SU-DHL-6 (cell line): ENCODE results near the gene PSORS1C1.

Source experiments
- H2AFZ ChIP-seq: fragments of 200-600 bp; sonication (generic); 2 replicates; pipeline ENCODE4 v1.6.1; 2014; ENCODE audit warnings: low read depth, mild to moderate bottlenecking, moderate library complexity, mixed read lengths, antibody characterized with exemption, low read length; ENCODE audit not compliant: severe bottlenecking
- H3F3A ChIP-seq: fragments of 200-600 bp; shearing (Covaris generic); 2 replicates; pipeline ENCODE4 v1.6.0; 2016; ENCODE audit warnings: antibody characterized with exemption, mild to moderate bottlenecking; ENCODE audit not compliant: insufficient read depth
- H3K27ac ChIP-seq: fragments of 200-600 bp; sonication (generic); 2 replicates; pipeline ENCODE4 v1.5.1; 2016; ENCODE audit warnings: low read depth, mild to moderate bottlenecking, low read length, moderate library complexity, mixed read lengths
- H3K27me3 ChIP-seq: fragments of 200-600 bp; sonication (generic), shearing (Covaris generic); 2 replicates; pipeline ENCODE4 v1.6.0; 2014; ENCODE audit warnings: mild to moderate bottlenecking, low read length
- H3K36me3 ChIP-seq: fragments of 200-600 bp; sonication (generic); 2 replicates; pipeline ENCODE4 v1.6.1; 2014; ENCODE audit warnings: mild to moderate bottlenecking, low read length, mixed read lengths
- H3K4me2 ChIP-seq: fragments of 300-600, 200-600 bp; shearing (Covaris generic), sonication (generic); 2 replicates; pipeline ENCODE4 v1.6.0; 2014; ENCODE audit warnings: low read length, low read depth, mild to moderate bottlenecking; ENCODE audit not compliant: poor library complexity, severe bottlenecking
- H3K4me3 ChIP-seq: fragments of 200-600 bp; sonication (generic); 2 replicates; pipeline ENCODE4 v1.5.1; 2014; ENCODE audit warnings: antibody characterized with exemption, low read length, mild to moderate bottlenecking, mixed read lengths; ENCODE audit not compliant: insufficient read depth, poor library complexity, severe bottlenecking
- H3K79me2 ChIP-seq: fragments of 200-600 bp; sonication (generic); 2 replicates; pipeline ENCODE4 v1.6.1; 2014; ENCODE audit warnings: mild to moderate bottlenecking, low read length, moderate library complexity; ENCODE audit not compliant: insufficient read depth
- H3K9ac ChIP-seq: fragments of 200-600 bp; sonication (generic); 2 replicates; pipeline ENCODE4 v1.7.0; 2014; ENCODE audit warnings: mild to moderate bottlenecking, low read length
- H3K9me2 ChIP-seq: fragments of 200-600 bp; sonication (generic); replicated peaks from 2 replicates; pipeline ENCODE4 v1.6.1; 2014; ENCODE audit warnings: low read length; ENCODE audit not compliant: insufficient read depth
- H3K9me3 ChIP-seq: fragments of 200-600 bp; sonication (generic); 2 replicates; pipeline ENCODE4 v1.6.1; 2014; ENCODE audit warnings: low read length, mixed read lengths; ENCODE audit not compliant: insufficient read depth
- H4K20me1 ChIP-seq: fragments of 200-600 bp; sonication (generic); 2 replicates; pipeline ENCODE4 v1.6.1; 2014; ENCODE audit warnings: low read depth, mild to moderate bottlenecking, antibody characterized with exemption, low read length, moderate library complexity, mixed read lengths
- CTCF ChIP-seq: fragments of 200-600 bp; sonication (generic); IDR thresholded peaks from one replicate; pipeline ENCODE4 v1.5.1; 2017; ENCODE audit warnings: antibody characterized with exemption, mild to moderate bottlenecking, low read length, moderate library complexity; ENCODE audit not compliant: insufficient read depth, poor library complexity, severe bottlenecking
- EZH2phosphoT487 ChIP-seq: fragments of 200-600 bp; sonication (generic), shearing (Covaris generic); conservative IDR thresholded peaks from 2 replicates; pipeline ENCODE4 v1.6.1; 2018; ENCODE audit warnings: mild to moderate bottlenecking, antibody characterized with exemption, low read length, moderate library complexity, mixed read lengths

Gene PSORS1C1

GRCh38 chr6:31138982-31139381, 24.4 kb downstream of the PSORS1C1 start, which contains the start of gene PSORS1C2:
PSORS1C2 (minus strand) TSS chr6:31139066; CDS start chr6:31139026, 40 bp downstream.
- Histone ChIP-seq H3K36me3 (no peaks in the 10 kb centered on the region), H3K79me2 (no peaks in the 10 kb centered on the region), H4K20me1 (no peaks in the 10 kb centered on the region), H2AFZ (peak within 1 kb of the TSS; percentile 92), H3K9me2 (no peaks in the 10 kb centered on the region), H3K4me3 (no peak within 1 kb of the TSS), H3K27me3 (no peaks in the 10 kb centered on the region), H3K4me2 (peak within 1 kb of the TSS; percentile 50), H3K9me3 (no peaks in the 10 kb centered on the region), H3K9ac (peak within 1 kb of the TSS; percentile 36), H3F3A (no peaks in the 10 kb centered on the region), H3K27ac (no peak within 1 kb of the TSS)
- no peak for TF ChIP-seq CTCF
- TF ChIP-seq EZH2phosphoT487, result no peak

- Histone ChIP-seq H2AFZ (no peak overlapping the region), H3K4me2 (no peak overlapping the region), H3K36me3 (no peaks in the 10 kb centered on the region), H3K9me3 (no peaks in the 10 kb centered on the region), H3K27me3 (no peaks in the 10 kb centered on the region), H3F3A (no peaks in the 10 kb centered on the region), H3K79me2 (no peaks in the 10 kb centered on the region), H3K9me2 (no peaks in the 10 kb centered on the region), H3K4me3 (no peak overlapping the region), H3K27ac (no peak overlapping the region), H3K9ac (no peak overlapping the region), H4K20me1 (no peaks in the 10 kb centered on the region)
- TF ChIP-seq EZH2phosphoT487, result no peak
- no peak for TF ChIP-seq CTCF
Observed at GRCh38 chr6:31139599-31139998, 25.0 kb downstream of the PSORS1C1 start.

GRCh38 chr6:31140643-31141042, 26.0 kb downstream of the PSORS1C1 start:
- H3K36me3 ChIP-seq, result no peaks in the 10 kb centered on the region
- H2AFZ ChIP-seq, result no peak overlapping the region
- no peak overlapping the region for H3K9ac ChIP-seq
- no peak overlapping the region for H3K27ac ChIP-seq
- no peak overlapping the region for H3K4me2 ChIP-seq
- no peaks in the 10 kb centered on the region for H3K79me2 ChIP-seq
- no peaks in the 10 kb centered on the region for H3F3A ChIP-seq
- H3K4me3 ChIP-seq, result no peak overlapping the region
- H3K27me3 ChIP-seq, result no peaks in the 10 kb centered on the region
- no peaks in the 10 kb centered on the region for H3K9me3 ChIP-seq
- H3K9me2 ChIP-seq, result no peaks in the 10 kb centered on the region
- H4K20me1 ChIP-seq, result no peaks in the 10 kb centered on the region
- no peak for TF ChIP-seq EZH2phosphoT487
- no peak for TF ChIP-seq CTCF
